ENCODE measurements around the gene EID2.

DNA sequence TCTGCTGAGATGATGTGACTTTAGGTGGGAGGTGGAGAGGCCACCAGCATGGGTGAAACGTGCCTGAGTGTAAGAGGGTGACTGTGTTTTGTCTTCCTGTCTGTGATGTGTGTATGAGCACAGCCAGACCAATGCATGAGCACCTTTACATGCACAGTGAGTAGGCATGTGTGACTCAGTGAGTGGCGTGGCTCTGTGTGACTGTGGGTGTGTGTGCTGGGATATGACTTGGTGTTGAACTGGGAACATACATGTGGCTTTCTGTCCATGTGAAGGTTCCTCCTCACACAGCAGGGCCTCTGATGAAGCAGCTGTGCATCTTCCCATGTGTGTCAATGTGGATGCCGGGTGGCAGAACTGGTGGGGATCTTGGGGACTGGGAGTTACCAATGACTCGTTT is 42.5 kb upstream of the EID2 start:
- no peak for TF ChIP-seq CHD4 (IDR thresholded peaks at IDR 0.05)
- no peak for TF ChIP-seq CBX5 (IDR thresholded peaks at IDR 0.05; ENCODE audit: low read depth)
- TF ChIP-seq, protein P1, sequence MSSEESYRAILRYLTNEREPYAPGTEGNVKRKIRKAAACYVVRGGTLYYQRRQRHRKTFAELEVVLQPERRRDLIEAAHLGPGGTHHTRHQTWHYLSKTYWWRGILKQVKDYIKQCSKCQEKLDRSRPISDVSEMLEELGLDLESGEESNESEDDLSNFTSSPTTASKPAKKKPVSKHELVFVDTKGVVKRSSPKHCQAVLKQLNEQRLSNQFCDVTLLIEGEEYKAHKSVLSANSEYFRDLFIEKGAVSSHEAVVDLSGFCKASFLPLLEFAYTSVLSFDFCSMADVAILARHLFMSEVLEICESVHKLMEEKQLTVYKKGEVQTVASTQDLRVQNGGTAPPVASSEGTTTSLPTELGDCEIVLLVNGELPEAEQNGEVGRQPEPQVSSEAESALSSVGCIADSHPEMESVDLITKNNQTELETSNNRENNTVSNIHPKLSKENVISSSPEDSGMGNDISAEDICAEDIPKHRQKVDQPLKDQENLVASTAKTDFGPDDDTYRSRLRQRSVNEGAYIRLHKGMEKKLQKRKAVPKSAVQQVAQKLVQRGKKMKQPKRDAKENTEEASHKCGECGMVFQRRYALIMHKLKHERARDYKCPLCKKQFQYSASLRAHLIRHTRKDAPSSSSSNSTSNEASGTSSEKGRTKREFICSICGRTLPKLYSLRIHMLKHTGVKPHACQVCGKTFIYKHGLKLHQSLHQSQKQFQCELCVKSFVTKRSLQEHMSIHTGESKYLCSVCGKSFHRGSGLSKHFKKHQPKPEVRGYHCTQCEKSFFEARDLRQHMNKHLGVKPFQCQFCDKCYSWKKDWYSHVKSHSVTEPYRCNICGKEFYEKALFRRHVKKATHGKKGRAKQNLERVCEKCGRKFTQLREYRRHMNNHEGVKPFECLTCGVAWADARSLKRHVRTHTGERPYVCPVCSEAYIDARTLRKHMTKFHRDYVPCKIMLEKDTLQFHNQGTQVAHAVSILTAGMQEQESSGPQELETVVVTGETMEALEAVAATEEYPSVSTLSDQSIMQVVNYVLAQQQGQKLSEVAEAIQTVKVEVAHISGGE (CRISPR knock-in tag; IDR thresholded peaks at IDR 0.05) = no peak
- no peak for TF ChIP-seq POLR2AphosphoS5 (IDR thresholded peaks at IDR 0.05; ENCODE audit: low read length)
- TF ChIP-seq SRF (IDR thresholded peaks at IDR 0.05; ENCODE audit: low read depth in 2 of 2, low read length in 2 of 2) = no peak

Data from GM12878 (cell line).